Muscle of leg (tissue), 11 donors: ENCODE data around the gene DEUP1. TPM values are rescaled to one million over a fixed set of nuclear protein-coding genes. Genes with fewer than 3 reads are reported as not detected.
"Not testable (repeated sequence)": the region's sequence is repeated elsewhere in the genome, so short reads cannot be mapped to it uniquely, and the experiment has no call there.

Source experiments
- DNase-seq: peaks from one replicate; pipeline ENCODE4 v3.0.0; 2013
- H3K27ac ChIP-seq: one replicate; pipeline ENCODE4 v1.5.1; 2013; ENCODE audit warnings: mild to moderate bottlenecking, low read length, control low read depth
- H3K27me3 ChIP-seq: one replicate; pipeline ENCODE4 v1.6.1; 2013; ENCODE audit warnings: low read length; ENCODE audit not compliant: control insufficient read depth, insufficient read depth
- H3K36me3 ChIP-seq: one replicate; pipeline ENCODE4 v1.6.1; 2013; ENCODE audit warnings: low read length; ENCODE audit not compliant: control insufficient read depth, insufficient read depth
- H3K4me1 ChIP-seq: one replicate; pipeline ENCODE4 v1.6.1; 2013; ENCODE audit warnings: low read length; ENCODE audit not compliant: control insufficient read depth, insufficient read depth
- H3K4me3 ChIP-seq: one replicate; pipeline ENCODE4 v1.5.1; 2013; ENCODE audit warnings: low read length, control low read depth
- H3K9me3 ChIP-seq: replicated peaks from 2 replicates; pipeline ENCODE4 v1.6.1; 2013; ENCODE audit warnings: low read depth, low read length; ENCODE audit not compliant: control insufficient read depth
- WGBS: methylation state at CpG from one replicate; pipeline ENCODE4 v1.1.5; 2013; ENCODE audit warnings: missing lambda C conversion rate; ENCODE audit not compliant: insufficient coverage; 5-methylcytosine and 5-hydroxymethylcytosine counted together
- polyA plus RNA-seq, 8 donors: library from polyadenylated mRNA; unstranded; fragments of 120-200 nt; gene quantifications; one replicate each; pipeline versions ENCODE4 v1.2.1 to v1.2.3, GENCODE V29; 2013; ENCODE audit warnings: inconsistent platforms in 1 of 8, low replicate concordance in 1 of 8; ENCODE audit not compliant: insufficient read length in 8 of 8, insufficient read depth in 1 of 8
- total RNA-seq: library from RNA; stranded (reverse); fragments of 120-200 nt; gene quantifications from one replicate; pipeline ENCODE4 v1.2.4, GENCODE V29; 2013

Gene DEUP1
- total and polyA plus RNA-seq, 9 donors = 0.04 to 0.10 TPM; not detected in 7

DNA sequence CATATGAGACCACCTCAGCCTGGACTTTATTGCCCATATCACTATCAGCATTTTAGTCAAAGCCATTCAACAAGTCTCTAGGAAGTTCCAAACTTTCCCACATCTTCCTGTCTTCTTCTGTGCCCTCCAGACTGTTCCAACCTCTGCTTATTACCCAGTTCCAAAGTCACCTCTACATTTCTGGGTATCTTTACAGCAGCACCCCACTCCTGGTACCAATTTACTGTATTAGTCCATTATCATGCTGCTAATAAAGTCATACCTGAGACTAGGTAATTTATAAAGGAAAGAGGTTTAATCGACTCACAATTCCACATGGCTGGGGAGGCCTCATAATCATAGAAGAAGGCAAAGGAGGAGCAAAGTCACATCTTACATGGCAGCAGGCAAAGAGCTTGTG is 16.1 kb upstream of the DEUP1 start:
- not testable (repeated sequence) for H3K27ac ChIP-seq, H3K4me1 ChIP-seq, H3K4me3 ChIP-seq, H3K27me3 ChIP-seq, DNase-seq, H3K9me3 ChIP-seq, H3K36me3 ChIP-seq
- WGBS = no CpG with 5 or more reads among the region's 1 CpG

- no peaks in the 10 kb centered on the region for H3K27me3 ChIP-seq
- H3K4me1 ChIP-seq = no peaks in the 10 kb centered on the region
- H3K9me3 ChIP-seq = no peaks in the 10 kb centered on the region
- H3K36me3 ChIP-seq = no peaks in the 10 kb centered on the region
- DNase-seq = no peak
- H3K4me3 ChIP-seq = no peak overlapping the region
- 100% methylated on average over 1 of the region's 2 CpGs for WGBS
- no peak overlapping the region for H3K27ac ChIP-seq
Observed at GRCh38 chr11:93319224-93319839, 11.2 kb upstream of the DEUP1 start.

- Histone ChIP-seq H3K36me3 (no peaks in the 10 kb centered on the region), H3K4me3 (no peak overlapping the region), H3K27ac (no peak overlapping the region), H3K4me1 (no peaks in the 10 kb centered on the region), H3K27me3 (no peaks in the 10 kb centered on the region), H3K9me3 (no peaks in the 10 kb centered on the region)
- DNase-seq = no peak
Observed at GRCh38 chr11:93320230-93320629, 10.3 kb upstream of the DEUP1 start.

DNA sequence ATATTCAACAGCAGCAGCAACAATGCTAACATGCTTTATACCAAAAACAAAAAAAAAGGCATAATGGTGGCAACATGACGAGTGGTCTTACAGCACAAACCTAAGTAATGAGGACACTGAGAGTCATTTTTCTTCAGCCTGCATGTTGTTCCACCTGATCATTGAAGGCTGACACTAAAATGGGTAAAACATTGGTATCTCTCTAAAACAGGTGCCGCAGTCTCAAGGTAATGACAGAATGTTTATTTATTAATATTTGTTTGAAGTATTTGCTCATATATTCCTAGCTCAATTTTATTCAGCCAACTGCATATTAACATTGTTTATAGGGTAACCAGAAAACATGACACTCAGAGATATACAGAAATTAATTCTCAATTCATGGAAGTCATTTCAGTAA is 8.3 kb upstream of the DEUP1 start:
- no peak overlapping the region for H3K27ac ChIP-seq
- no peaks in the 10 kb centered on the region for H3K36me3 ChIP-seq
- no peaks in the 10 kb centered on the region for H3K9me3 ChIP-seq
- no peaks in the 10 kb centered on the region for H3K4me1 ChIP-seq
- H3K4me3 ChIP-seq = no peak overlapping the region
- WGBS = 86% methylated on average over 1 of the region's 2 CpGs
- DNase-seq = no peak
- no peaks in the 10 kb centered on the region for H3K27me3 ChIP-seq

- no CpG with 5 or more reads among the region's 1 CpG for WGBS
- no peaks in the 10 kb centered on the region for H3K36me3 ChIP-seq
- no peak overlapping the region for H3K4me3 ChIP-seq
- no peaks in the 10 kb centered on the region for H3K27me3 ChIP-seq
- H3K9me3 ChIP-seq = no peaks in the 10 kb centered on the region
- H3K27ac ChIP-seq = no peak overlapping the region
- H3K4me1 ChIP-seq = no peaks in the 10 kb centered on the region
- DNase-seq = no peak
Observed at GRCh38 chr11:93323747-93324146, 6.8 kb upstream of the DEUP1 start.

DNA sequence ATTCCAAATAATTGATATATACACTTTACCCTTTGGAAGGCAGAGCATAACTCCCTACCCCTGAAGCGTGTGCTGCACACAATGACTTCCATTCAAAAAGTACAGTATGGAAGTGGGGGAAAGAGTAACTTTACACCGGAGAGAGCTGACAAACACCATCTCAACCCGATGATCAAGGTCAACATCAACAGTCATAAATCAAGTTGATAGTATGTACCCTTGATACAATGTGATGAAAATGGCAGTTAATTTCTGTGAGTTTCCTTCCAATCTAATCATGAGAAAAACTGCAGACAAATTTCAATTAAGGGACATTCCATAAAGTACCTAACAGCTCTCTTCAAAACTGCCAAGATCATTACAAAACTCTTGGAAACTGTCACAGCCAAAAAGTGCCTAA is 6.0 kb upstream of the DEUP1 start:
- no peaks in the 10 kb centered on the region for H3K4me1 ChIP-seq
- no peak overlapping the region for H3K4me3 ChIP-seq
- H3K9me3 ChIP-seq = no peaks in the 10 kb centered on the region
- no peaks in the 10 kb centered on the region for H3K27me3 ChIP-seq
- H3K27ac ChIP-seq = no peak overlapping the region
- WGBS = no CpG with 5 or more reads among the region's 3 CpGs
- no peak for DNase-seq
- no peaks in the 10 kb centered on the region for H3K36me3 ChIP-seq

GRCh38 chr11:93326681-93327080 is 3.9 kb upstream of the DEUP1 start:
- H3K27ac ChIP-seq = no peak overlapping the region
- DNase-seq = no peak
- WGBS = 83% methylated on average over 1 of the region's 4 CpGs
- H3K36me3 ChIP-seq = no peaks in the 10 kb centered on the region
- no peak overlapping the region for H3K4me3 ChIP-seq
- H3K4me1 ChIP-seq = peaks cover 6% of the 10 kb centered on the region
- H3K27me3 ChIP-seq = peaks cover 10% of the 10 kb centered on the region
- H3K9me3 ChIP-seq = no peaks in the 10 kb centered on the region

- WGBS = 3% methylated on average over 6 of the region's 16 CpGs
Observed at GRCh38 chr11:93329936-93330445, 551 bp upstream of the DEUP1 start.

DNA sequence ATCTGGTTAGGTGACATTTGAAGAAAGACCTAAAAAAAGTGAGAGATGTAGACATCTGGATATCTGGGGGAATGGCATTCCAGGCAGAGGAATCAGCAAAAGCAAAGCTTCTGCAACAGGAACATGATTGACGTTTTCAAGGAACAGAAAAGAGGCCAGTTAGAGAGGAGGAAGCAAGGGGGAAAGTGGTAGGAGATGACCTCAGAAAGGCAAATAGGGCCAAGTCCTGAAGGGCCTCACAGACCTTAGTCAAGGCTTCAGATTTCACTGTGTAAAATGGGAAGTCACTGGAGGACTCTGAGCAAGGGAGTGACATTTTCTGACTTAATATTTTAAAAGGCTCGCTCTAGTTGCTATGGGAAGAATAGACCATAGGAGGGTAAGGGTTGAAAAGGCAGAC is 9.7 kb downstream of the DEUP1 start:
- DNase-seq = no peak
- H3K36me3 ChIP-seq = no peaks in the 10 kb centered on the region
- no peak overlapping the region for H3K4me3 ChIP-seq
- H3K27me3 ChIP-seq = no peaks in the 10 kb centered on the region
- 82% methylated on average over 2 of the region's 2 CpGs for WGBS
- H3K4me1 ChIP-seq = no peaks in the 10 kb centered on the region
- H3K27ac ChIP-seq = no peak overlapping the region
- no peaks in the 10 kb centered on the region for H3K9me3 ChIP-seq

More at GRCh38 chr11:93329936-93330445, 551 bp upstream of the DEUP1 start:
- H3K27me3 ChIP-seq = peaks cover 10% of the 10 kb centered on the region
- DNase-seq = peak; percentile 39
- H3K36me3 ChIP-seq = no peaks in the 10 kb centered on the region
- peaks cover 6% of the 10 kb centered on the region for H3K4me1 ChIP-seq
- peak overlapping the region; percentile 21 for H3K4me3 ChIP-seq
- no peak overlapping the region for H3K27ac ChIP-seq
- H3K9me3 ChIP-seq = no peaks in the 10 kb centered on the region

DNA sequence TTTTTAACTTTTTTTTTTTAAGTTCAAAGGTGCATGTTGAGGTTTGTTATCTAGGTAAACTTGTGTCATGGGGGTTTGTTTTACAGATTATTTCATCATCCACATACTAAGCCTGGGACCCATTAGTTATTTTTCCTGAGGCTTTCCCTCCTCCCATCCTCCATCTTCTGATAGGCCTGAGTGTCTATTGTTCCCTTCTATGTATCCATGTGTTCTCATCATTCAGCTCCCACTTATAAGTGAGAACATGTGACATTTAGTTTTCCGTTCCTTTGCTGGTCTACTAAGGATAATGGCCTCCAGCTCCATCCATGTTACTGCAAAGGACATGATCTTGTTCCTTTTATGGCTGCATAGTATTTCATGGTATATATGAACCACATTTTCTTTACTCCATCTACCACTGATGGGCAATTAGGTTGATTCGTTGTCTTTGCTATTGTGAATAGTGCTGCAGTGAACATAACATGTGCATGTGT is 14.4 kb downstream of the DEUP1 start:
- WGBS = no CpG with 5 or more reads among the region's 2 CpGs
- H3K9me3 ChIP-seq = no peaks in the 10 kb centered on the region
- H3K36me3 ChIP-seq = no peaks in the 10 kb centered on the region
- DNase-seq = no peak
- no peak overlapping the region for H3K27ac ChIP-seq
- no peak overlapping the region for H3K4me3 ChIP-seq
- H3K4me1 ChIP-seq = no peaks in the 10 kb centered on the region
- no peaks in the 10 kb centered on the region for H3K27me3 ChIP-seq

- Histone ChIP-seq H3K4me1 (no peaks in the 10 kb centered on the region), H3K27ac (no peak overlapping the region), H3K27me3 (no peaks in the 10 kb centered on the region), H3K36me3 (no peaks in the 10 kb centered on the region), H3K9me3 (no peaks in the 10 kb centered on the region), H3K4me3 (no peak overlapping the region)
- DNase-seq = no peak
- no CpG with 5 or more reads among the region's 2 CpGs for WGBS
Observed at GRCh38 chr11:93348930-93349329, 18.4 kb downstream of the DEUP1 start.
